DMS53 treated with DMSO at 0.1 percent for 48 hours (cell line): ENCODE measurements around the gene PCDHB14.
A peak's percentile ranks its signal among the peaks of the same experiment; 100 is the strongest.
"Not testable (repeated sequence)": the region's sequence is repeated elsewhere in the genome, so short reads cannot be mapped to it uniquely, and the experiment has no call there.

ENCODE experiments used
- DNase-seq: peaks from one replicate; lab custom pipeline; 2025; ENCODE audit not compliant: unreplicated experiment; lab: John Stamatoyannopoulos, UW

PCDHB14 gene

GRCh38 chr5:141208478-141208877, 14.7 kb upstream of the PCDHB14 start, which contains the start of gene PCDHB12:
Gene PCDHB12 (plus strand): TSS chr5:141208719. CDS start chr5:141208908, 189 bp downstream.
- no peak for DNase-seq

- DNase-seq: not testable (repeated sequence)
These were observed 12.9 kb upstream of the PCDHB14 start for GRCh38 chr5:141210281-141210680.

- not testable (repeated sequence) for DNase-seq
These were observed 12.3 kb upstream of the PCDHB14 start for GRCh38 chr5:141210849-141211248.

GRCh38 chr5:141213656-141214339, 9.3 kb upstream of the PCDHB14 start, which contains the start of gene PCDHB13:
Gene PCDHB13 (plus strand): TSS chr5:141213919. CDS start chr5:141214124, 205 bp downstream.
- peak; percentile 43 for DNase-seq

- not testable (repeated sequence) for DNase-seq
These were observed 8.6 kb upstream of the PCDHB14 start for GRCh38 chr5:141214583-141214982.

GRCh38 chr5:141215504-141215903, 7.6 kb upstream of the PCDHB14 start:
- DNase-seq: not testable (repeated sequence)

GRCh38 chr5:141216035-141216434, 7.1 kb upstream of the PCDHB14 start:
- DNase-seq: not testable (repeated sequence)

GRCh38 chr5:141224844-141225243, 1.7 kb downstream of the PCDHB14 start:
- DNase-seq: not testable (repeated sequence)

GRCh38 chr5:141225421-141225820, 2.3 kb downstream of the PCDHB14 start:
- DNase-seq: not testable (repeated sequence)

- no peak for DNase-seq
These were observed 11.0 kb downstream of the PCDHB14 start for GRCh38 chr5:141234109-141234667.

- not testable (repeated sequence) for DNase-seq
These were observed 12.8 kb downstream of the PCDHB14 start for GRCh38 chr5:141235922-141236321.

GRCh38 chr5:141236516-141237313, 13.6 kb downstream of the PCDHB14 start:
- no peak for DNase-seq

GRCh38 chr5:141241496-141241895, 18.4 kb downstream of the PCDHB14 start:
- no peak for DNase-seq

GRCh38 chr5:141245250-141245717, 22.1 kb downstream of the PCDHB14 start, which contains the start of gene PCDHB15:
Gene PCDHB15 (plus strand): TSS chr5:141245395. CDS start chr5:141245579, 184 bp downstream.
- DNase-seq: peak; percentile 16

- not testable (repeated sequence) for DNase-seq
These were observed 23.8 kb downstream of the PCDHB14 start for GRCh38 chr5:141246971-141247370.

- not testable (repeated sequence) for DNase-seq
These were observed 24.3 kb downstream of the PCDHB14 start for GRCh38 chr5:141247434-141247833.

GRCh38 chr5:141250576-141250975, 27.4 kb downstream of the PCDHB14 start:
- no peak for DNase-seq

- no peak for DNase-seq
These were observed 35.3 kb downstream of the PCDHB14 start for GRCh38 chr5:141258464-141258863.

- DNase-seq: no peak
These were observed 35.8 kb downstream of the PCDHB14 start for GRCh38 chr5:141258948-141259347.

GRCh38 chr5:141260458-141261237, 37.5 kb downstream of the PCDHB14 start:
- peak; percentile 12 for DNase-seq

- no peak for DNase-seq
These were observed 38.0 kb downstream of the PCDHB14 start for GRCh38 chr5:141261238-141261546.
